Stimulated activated CD8-positive, alpha-beta memory T cell treated with anti-CD3 and anti-CD28 coated beads, Interleukin-7, amount 100 ng/mL, for 4 hours (primary cell): Measurements from ENCODE around the gene FAM98B.
"Not testable (repeated sequence)": the region's sequence is repeated elsewhere in the genome, so short reads cannot be mapped to it uniquely, and the experiment has no call there.

Experiments
- DNase-seq, 2 donors: peaks; one replicate each; pipeline ENCODE4 v3.0.0-alpha.2; 2020; ENCODE audit warnings: low read depth in 2 of 2

The FAM98B gene

GRCh38 chr15:38453971-38454695, at the start of gene FAM98B:
Gene FAM98B, plus strand, starts transcription at chr15:38454127. Its CDS starts 35 bp downstream, at chr15:38454162.
- DNase-seq, result peak; percentile 73 to 75

GRCh38 chr15:38406436-38406835, 47.5 kb upstream of the FAM98B start:
- no peak for DNase-seq

GRCh38 chr15:38408576-38408975, 45.4 kb upstream of the FAM98B start:
- DNase-seq, result no peak

GRCh38 chr15:38411902-38412301, 42.0 kb upstream of the FAM98B start:
- DNase-seq, result no peak

GRCh38 chr15:38412466-38412865, 41.5 kb upstream of the FAM98B start:
- no peak for DNase-seq

GRCh38 chr15:38414357-38414756, 39.6 kb upstream of the FAM98B start:
- no peak for DNase-seq

- DNase-seq, result no peak
Measured at GRCh38 chr15:38421069-38421690, 32.7 kb upstream of the FAM98B start.

GRCh38 chr15:38424101-38424552, 29.8 kb upstream of the FAM98B start:
- DNase-seq, result no peak

GRCh38 chr15:38425269-38425668, 28.7 kb upstream of the FAM98B start:
- no peak for DNase-seq

GRCh38 chr15:38427380-38427779, 26.5 kb upstream of the FAM98B start:
- DNase-seq, result no peak

- DNase-seq, result no peak
Measured at GRCh38 chr15:38430106-38430760, 23.7 kb upstream of the FAM98B start.

- DNase-seq, result no peak
Measured at GRCh38 chr15:38436993-38437392, 16.9 kb upstream of the FAM98B start.

GRCh38 chr15:38437603-38438002, 16.3 kb upstream of the FAM98B start:
- not testable (repeated sequence) for DNase-seq

GRCh38 chr15:38438031-38438986, 15.6 kb upstream of the FAM98B start:
- no peak for DNase-seq

GRCh38 chr15:38440353-38441129, 13.4 kb upstream of the FAM98B start:
- peak in 1 of 2 donors; percentile 9 for DNase-seq

GRCh38 chr15:38441130-38441519, 12.8 kb upstream of the FAM98B start:
- DNase-seq, result no peak

GRCh38 chr15:38454696-38455090, 766 bp downstream of the FAM98B start:
- DNase-seq, result no peak

- DNase-seq, result no peak
Measured at GRCh38 chr15:38455092-38455491, 1.2 kb downstream of the FAM98B start.

GRCh38 chr15:38458646-38459045, 4.7 kb downstream of the FAM98B start:
- DNase-seq, result no peak

- no peak for DNase-seq
Measured at GRCh38 chr15:38459480-38459879, 5.6 kb downstream of the FAM98B start.

- no peak for DNase-seq
Measured at GRCh38 chr15:38460543-38460942, 6.6 kb downstream of the FAM98B start.
